Kidney epithelial cell (primary cell): ENCODE data around the gene DNASE2. TPM values are rescaled to one million over a fixed set of nuclear protein-coding genes. Genes with fewer than 3 reads are reported as not detected.

Experiments
- DNase-seq: peaks from one replicate; pipeline ENCODE4 v3.0.0-alpha.2; 2010; ENCODE audit warnings: low read depth
- H3K27me3 ChIP-seq: 2 replicates; pipeline ENCODE4 v1.6.0; 2011; ENCODE audit warnings: low read length; ENCODE audit not compliant: control insufficient read depth, insufficient read depth
- H3K36me3 ChIP-seq: 2 replicates; pipeline ENCODE4 v1.5.1; 2011; ENCODE audit warnings: low read length; ENCODE audit not compliant: control insufficient read depth, insufficient read depth
- H3K4me3 ChIP-seq: 2 replicates; pipeline ENCODE4 v1.5.1; 2011; ENCODE audit warnings: low read depth, mild to moderate bottlenecking, control low read depth, low read length
- total RNA-seq: library from RNA; depleted of rRNA; stranded (reverse); fragments of >200 nt; gene quantifications from 2 replicates; pipeline ENCODE4 v1.2.3, GENCODE V29; 2015
- TF ChIP-seq, protein P1 (sequence below): IDR thresholded peaks from 2 replicates; pipeline ENCODE4 v1.5.1; 2011; ENCODE audit warnings: mild to moderate bottlenecking, moderate library complexity, low read length, control low read depth, inconsistent platforms; ENCODE audit not compliant: insufficient read depth, poor library complexity, severe bottlenecking

Gene DNASE2
- total RNA-seq, 1 donor from 2014 or later, result 38.5 TPM

DNA sequence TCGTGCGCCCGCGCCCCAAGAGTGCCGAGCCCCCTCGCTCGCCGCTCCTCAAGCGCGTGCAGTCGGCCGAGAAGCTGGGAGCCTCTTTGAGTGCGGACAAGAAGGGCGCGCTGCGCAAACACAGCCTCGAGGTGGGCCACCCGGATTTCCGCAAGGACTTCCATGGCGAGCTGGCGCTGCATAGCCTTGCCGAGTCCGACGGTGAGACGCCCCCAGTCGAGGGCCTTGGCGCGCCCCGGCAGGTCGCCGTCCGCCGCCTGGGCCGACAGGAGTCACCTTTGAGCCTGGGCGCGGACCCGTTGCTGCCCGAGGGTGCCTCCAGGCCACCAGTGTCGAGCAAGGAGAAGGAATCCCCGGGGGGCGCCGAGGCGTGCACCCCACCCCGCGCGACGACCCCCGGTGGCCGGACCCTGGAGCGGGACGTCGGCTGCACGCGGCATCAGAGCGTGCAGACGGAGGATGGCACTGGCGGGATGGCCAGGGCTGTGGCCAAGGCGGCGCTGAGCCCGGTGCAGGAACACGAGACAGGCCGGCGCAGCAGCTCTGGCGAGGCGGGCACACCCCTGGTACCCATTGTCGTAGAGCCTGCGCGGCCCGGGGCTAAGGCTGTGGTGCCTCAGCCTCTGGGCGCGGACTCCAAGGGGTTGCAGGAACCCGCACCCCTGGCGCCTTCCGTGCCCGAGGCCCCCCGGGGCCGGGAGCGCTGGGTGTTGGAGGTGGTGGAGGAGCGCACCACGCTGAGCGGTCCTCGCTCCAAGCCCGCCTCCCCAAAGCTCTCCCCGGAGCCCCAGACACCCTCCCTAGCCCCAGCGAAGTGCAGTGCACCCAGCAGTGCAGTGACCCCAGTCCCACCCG, 7.1 kb downstream of the DNASE2 start:
- Histone ChIP-seq H3K27me3 (peaks cover 7% of the 10 kb centered on the region), H3K4me3 (no peak overlapping the region), H3K36me3 (no peaks in the 10 kb centered on the region)
- TF ChIP-seq, protein P1, sequence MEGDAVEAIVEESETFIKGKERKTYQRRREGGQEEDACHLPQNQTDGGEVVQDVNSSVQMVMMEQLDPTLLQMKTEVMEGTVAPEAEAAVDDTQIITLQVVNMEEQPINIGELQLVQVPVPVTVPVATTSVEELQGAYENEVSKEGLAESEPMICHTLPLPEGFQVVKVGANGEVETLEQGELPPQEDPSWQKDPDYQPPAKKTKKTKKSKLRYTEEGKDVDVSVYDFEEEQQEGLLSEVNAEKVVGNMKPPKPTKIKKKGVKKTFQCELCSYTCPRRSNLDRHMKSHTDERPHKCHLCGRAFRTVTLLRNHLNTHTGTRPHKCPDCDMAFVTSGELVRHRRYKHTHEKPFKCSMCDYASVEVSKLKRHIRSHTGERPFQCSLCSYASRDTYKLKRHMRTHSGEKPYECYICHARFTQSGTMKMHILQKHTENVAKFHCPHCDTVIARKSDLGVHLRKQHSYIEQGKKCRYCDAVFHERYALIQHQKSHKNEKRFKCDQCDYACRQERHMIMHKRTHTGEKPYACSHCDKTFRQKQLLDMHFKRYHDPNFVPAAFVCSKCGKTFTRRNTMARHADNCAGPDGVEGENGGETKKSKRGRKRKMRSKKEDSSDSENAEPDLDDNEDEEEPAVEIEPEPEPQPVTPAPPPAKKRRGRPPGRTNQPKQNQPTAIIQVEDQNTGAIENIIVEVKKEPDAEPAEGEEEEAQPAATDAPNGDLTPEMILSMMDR, result no peak
- DNase-seq, result no peak

DNA sequence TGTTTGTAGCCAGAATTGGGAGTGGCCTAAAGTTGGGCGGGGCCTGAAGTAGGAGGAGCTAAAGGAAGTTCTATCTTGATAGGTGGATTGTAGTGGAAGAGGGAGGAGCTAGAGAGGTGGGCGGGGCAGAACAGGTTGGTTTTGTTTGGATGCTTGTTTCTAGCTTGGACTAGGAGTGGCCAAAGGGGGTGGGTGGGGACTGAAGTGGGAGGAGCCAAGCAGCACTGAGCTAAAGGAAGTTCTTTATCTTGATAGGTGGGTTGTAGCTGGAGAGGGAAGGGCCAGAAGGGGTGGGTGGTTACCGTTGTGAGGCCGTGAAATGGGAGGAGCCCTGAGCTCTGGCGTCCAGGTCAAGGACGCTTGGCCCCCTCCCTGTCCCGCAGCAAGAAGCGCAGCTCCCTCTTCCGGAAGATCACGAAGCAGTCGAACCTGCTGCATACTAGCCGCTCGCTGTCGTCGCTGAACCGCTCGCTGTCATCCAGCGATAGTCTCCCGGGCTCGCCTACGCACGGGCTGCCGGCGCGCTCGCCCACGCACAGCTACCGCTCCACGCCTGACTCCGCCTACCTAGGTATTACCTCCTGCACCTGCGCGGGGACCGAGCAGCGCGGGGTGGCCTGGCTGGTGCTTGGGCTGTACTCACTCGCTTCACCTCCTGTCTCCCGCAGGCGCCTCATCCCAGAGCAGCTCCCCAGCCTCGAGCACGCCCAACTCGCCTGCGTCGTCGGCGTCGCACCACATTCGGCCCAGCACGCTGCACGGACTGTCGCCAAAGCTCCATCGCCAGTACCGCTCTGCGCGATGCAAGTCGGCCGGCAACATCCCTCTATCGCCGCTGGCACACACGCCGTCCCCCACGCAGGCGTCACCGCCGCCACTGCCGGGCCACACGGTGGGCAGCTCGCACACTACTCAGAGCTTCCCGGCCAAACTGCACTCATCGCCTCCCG, 8.0 kb downstream of the DNASE2 start:
- Histone ChIP-seq H3K27me3 (peaks cover 7% of the 10 kb centered on the region), H3K36me3 (no peaks in the 10 kb centered on the region), H3K4me3 (peak overlapping the region; percentile 24)
- peak; percentile 47 for DNase-seq
- TF ChIP-seq, protein P1, result no peak

- H3K27me3 ChIP-seq, result peaks cover 8% of the 10 kb centered on the region
- H3K36me3 ChIP-seq, result no peaks in the 10 kb centered on the region
- no peak overlapping the region for H3K4me3 ChIP-seq
- no peak for DNase-seq
- TF ChIP-seq, protein P1, result no peak
Measured at GRCh38 chr19:12872255-12872654, 9.0 kb downstream of the DNASE2 start.

DNA sequence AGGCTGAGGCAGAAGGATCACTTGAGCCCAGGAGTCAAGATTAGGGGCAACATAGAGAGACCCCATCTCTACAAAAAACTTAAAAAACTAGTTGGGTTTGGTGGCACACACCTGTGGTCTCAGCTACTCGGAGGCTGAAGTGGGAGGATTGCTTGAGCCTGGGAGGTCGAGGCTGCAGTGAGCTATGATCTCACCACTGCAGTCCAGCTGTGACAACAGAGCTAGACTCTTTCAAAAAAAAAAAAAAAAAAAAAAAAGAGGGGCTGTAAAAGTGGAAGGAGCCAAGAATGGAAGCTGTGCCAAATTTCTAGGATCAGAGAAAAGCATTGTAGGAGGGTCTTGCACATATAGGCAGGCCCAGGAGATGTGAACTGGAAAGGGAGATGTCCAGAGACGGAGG, 9.6 kb downstream of the DNASE2 start:
- Histone ChIP-seq H3K4me3 (no peak overlapping the region), H3K27me3 (peaks cover 9% of the 10 kb centered on the region), H3K36me3 (no peaks in the 10 kb centered on the region)
- DNase-seq, result no peak
- TF ChIP-seq, protein P1, result no peak

DNA sequence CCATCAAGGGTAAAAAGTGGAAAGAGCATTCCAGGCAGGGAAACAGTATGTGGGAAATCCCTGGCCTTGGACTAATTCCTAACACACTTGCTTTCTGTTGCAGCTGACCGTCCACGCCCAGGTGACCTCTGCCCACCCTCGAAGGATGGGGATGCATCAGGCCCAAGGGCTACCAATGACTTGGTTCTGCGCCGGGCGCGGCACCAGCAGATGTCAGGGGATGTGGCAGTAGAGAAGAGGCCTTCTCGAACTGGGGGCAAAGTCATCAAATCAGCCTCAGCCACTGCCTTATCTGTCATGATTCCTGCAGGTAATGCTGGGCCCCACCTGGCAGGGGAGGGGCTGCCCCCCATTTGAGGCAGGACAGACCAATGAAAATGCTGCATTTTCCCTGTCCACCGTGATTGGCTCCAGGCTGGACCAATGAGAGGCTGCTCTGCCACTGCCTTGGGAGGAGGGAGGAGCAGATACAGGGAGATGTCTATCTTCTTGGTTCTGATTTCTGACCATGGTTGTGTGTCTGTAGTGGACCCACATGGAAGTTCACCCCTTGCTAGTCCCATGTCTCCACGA, 12.6 kb downstream of the DNASE2 start:
- Histone ChIP-seq H3K27me3 (peaks cover 7% of the 10 kb centered on the region), H3K4me3 (no peak overlapping the region), H3K36me3 (no peaks in the 10 kb centered on the region)
- DNase-seq, result no peak
- TF ChIP-seq, protein P1, result no peak
